ENCODE results near the gene PPHLN1. TPM values are rescaled to one million over a fixed set of nuclear protein-coding genes. Genes with fewer than 3 reads are reported as not detected.
A peak's percentile ranks its signal among the peaks of the same experiment; 100 is the strongest.

PPHLN1 gene
- total RNA-seq, 1 donor from 2014 or later, result 75.6 TPM

- DNase-seq (ENCODE audit: low read depth, low spot score), result no peak
Observed at GRCh38 chr12:42477941-42478340, 152.0 kb downstream of the PPHLN1 start.

- DNase-seq (ENCODE audit: low read depth, low spot score), result no peak
Observed at GRCh38 chr12:42481368-42481767, 155.4 kb downstream of the PPHLN1 start.

GRCh38 chr12:42482041-42482747 lies 156.2 kb downstream of the PPHLN1 start:
- DNase-seq (ENCODE audit: low read depth, low spot score), result peak; percentile 85

GRCh38 chr12:42482748-42483520 lies 157.0 kb downstream of the PPHLN1 start:
- DNase-seq (ENCODE audit: low read depth, low spot score), result no peak

GRCh38 chr12:42483521-42483790 lies 157.5 kb downstream of the PPHLN1 start:
- DNase-seq (ENCODE audit: low read depth, low spot score), result no peak

GRCh38 chr12:42484996-42485395 lies 159.0 kb downstream of the PPHLN1 start:
- no peak for DNase-seq (ENCODE audit: low read depth, low spot score)

- no peak for DNase-seq (ENCODE audit: low read depth, low spot score)
Observed at GRCh38 chr12:42485823-42486222, 159.9 kb downstream of the PPHLN1 start.

GRCh38 chr12:42486407-42486806 lies 160.4 kb downstream of the PPHLN1 start:
- DNase-seq (ENCODE audit: low read depth, low spot score), result no peak

GRCh38 chr12:42490261-42490842 lies 164.4 kb downstream of the PPHLN1 start:
- DNase-seq (ENCODE audit: low read depth, low spot score), result no peak

Other genes starting within 250 kb of the PPHLN1 start
- 21.0 and 31.0 TPM in 2 replicates for gene GXYLT1, start 181.3 kb upstream of the PPHLN1 start, total RNA-seq
- 11.1 and 12.8 TPM in 2 replicates for gene YAF2, start 87.9 kb upstream of the PPHLN1 start, total RNA-seq
- 25.9 and 26.5 TPM in 2 replicates for gene ZCRB1, start 73 bp upstream of the PPHLN1 start, total RNA-seq

Data from pulmonary artery endothelial cell (primary cell).